Mesendoderm (in vitro differentiated cells): ENCODE data around the gene USP17L25.
"Not testable (repeated sequence)": the region's sequence is repeated elsewhere in the genome, so short reads cannot be mapped to it uniquely, and the experiment has no call there.

Source experiments
- DNase-seq: peaks from one replicate; pipeline ENCODE4 v3.0.0; 2013
- H2AK5ac ChIP-seq: 2 replicates; pipeline ENCODE4 v1.6.1; 2013; ENCODE audit warnings: low read length, inconsistent platforms
- H2BK120ac ChIP-seq: 2 replicates; pipeline ENCODE4 v1.6.1; 2013; ENCODE audit warnings: low read depth, mild to moderate bottlenecking, low read length, moderate library complexity, mixed read lengths
- H2BK15ac ChIP-seq: replicated peaks from 2 replicates; pipeline ENCODE4 v1.6.1; 2013; ENCODE audit warnings: low read depth, mild to moderate bottlenecking, moderate library complexity
- H2BK5ac ChIP-seq: 2 replicates; pipeline ENCODE4 v1.6.1; 2013; ENCODE audit warnings: low read length, inconsistent platforms
- H3K18ac ChIP-seq: 2 replicates; pipeline ENCODE4 v1.6.1; 2013; ENCODE audit warnings: mild to moderate bottlenecking, low read length, mixed read lengths
- H3K23ac ChIP-seq: one replicate; pipeline ENCODE4 v1.6.1; 2013; ENCODE audit warnings: low read length
- H3K27ac ChIP-seq: 2 replicates; pipeline ENCODE4 v1.5.1; 2013; ENCODE audit warnings: low read depth, mild to moderate bottlenecking, inconsistent platforms, low read length, moderate library complexity
- H3K27me3 ChIP-seq: 2 replicates; pipeline ENCODE4 v1.6.1; 2013; ENCODE audit warnings: low read length, control low read depth, mild to moderate bottlenecking, inconsistent platforms; ENCODE audit not compliant: insufficient read depth, poor library complexity
- H3K36me3 ChIP-seq: 2 replicates; pipeline ENCODE4 v1.6.1; 2013; ENCODE audit warnings: low read length, inconsistent platforms; ENCODE audit not compliant: control insufficient read depth, insufficient read depth
- H3K4ac ChIP-seq: one replicate; pipeline ENCODE4 v1.6.1; 2013; ENCODE audit warnings: low read depth, mild to moderate bottlenecking, low read length, moderate library complexity
- H3K4me1 ChIP-seq: 2 replicates; pipeline ENCODE4 v1.6.1; 2013; ENCODE audit warnings: low read depth, low read length, inconsistent platforms; ENCODE audit not compliant: control insufficient read depth
- H3K4me2 ChIP-seq: 2 replicates; pipeline ENCODE4 v1.6.1; 2013; ENCODE audit warnings: low read length
- H3K4me3 ChIP-seq: 2 replicates; pipeline ENCODE4 v1.5.1; 2013; ENCODE audit warnings: mild to moderate bottlenecking, low read length
- H3K56ac ChIP-seq: one replicate; pipeline ENCODE4 v1.6.1; 2013; ENCODE audit warnings: low read length
- H3K79me1 ChIP-seq: 2 replicates; pipeline ENCODE4 v1.6.1; 2013; ENCODE audit warnings: low read length, inconsistent platforms
- H3K79me2 ChIP-seq: 2 replicates; pipeline ENCODE4 v1.6.1; 2013; ENCODE audit warnings: mild to moderate bottlenecking, low read length; ENCODE audit not compliant: control insufficient read depth, insufficient read depth
- H3K9ac ChIP-seq: 2 replicates; pipeline ENCODE4 v1.6.1; 2013; ENCODE audit warnings: low read length, inconsistent platforms
- H4K5ac ChIP-seq: one replicate; pipeline ENCODE4 v1.6.1; 2013; ENCODE audit warnings: low read length
- H4K8ac ChIP-seq: one replicate; pipeline ENCODE4 v1.6.1; 2013; ENCODE audit warnings: low read depth, mild to moderate bottlenecking, control low read depth, low read length, moderate library complexity
- WGBS: extraction: QIAGEN DNeasy Blood & Tissue Kit; methylation state at CpG from one replicate; pipeline ENCODE4 v1.1.7; 2013; ENCODE audit warnings: low lambda C conversion rate, missing lambda C conversion rate; ENCODE audit not compliant: insufficient coverage; ENCODE audit errors: extremely low coverage; 5-methylcytosine and 5-hydroxymethylcytosine counted together

USP17L25 gene

GRCh38 chr4:9348593-9348992, 18.9 kb downstream of the USP17L25 start, which contains the start of gene USP17L28:
Gene USP17L28 (plus strand): TSS chr4:9348893. CDS start chr4:9348893, 0 bp downstream.
- not testable (repeated sequence) for H3K79me2 ChIP-seq, H2BK120ac ChIP-seq, H3K23ac ChIP-seq, H3K4me2 ChIP-seq, H3K27me3 ChIP-seq, H3K9ac ChIP-seq, H2BK5ac ChIP-seq, H3K56ac ChIP-seq, H3K36me3 ChIP-seq, H2BK15ac ChIP-seq, H4K5ac ChIP-seq, H3K27ac ChIP-seq, H3K79me1 ChIP-seq, H3K4me1 ChIP-seq, H2AK5ac ChIP-seq, H4K8ac ChIP-seq, H3K4me3 ChIP-seq, H3K18ac ChIP-seq, H3K4ac ChIP-seq, DNase-seq
- WGBS: no CpG with 5 or more reads among the region's 15 CpGs

GRCh38 chr4:9350866-9351265, 21.2 kb downstream of the USP17L25 start:
- not testable (repeated sequence) for H3K27ac ChIP-seq, H3K36me3 ChIP-seq, H3K4me3 ChIP-seq, H2BK15ac ChIP-seq, H4K8ac ChIP-seq, H3K4me1 ChIP-seq, DNase-seq, H2AK5ac ChIP-seq, H3K23ac ChIP-seq, H3K79me1 ChIP-seq, H3K79me2 ChIP-seq, H3K9ac ChIP-seq, H2BK5ac ChIP-seq, H4K5ac ChIP-seq, H3K27me3 ChIP-seq, H3K56ac ChIP-seq, H3K4me2 ChIP-seq, H2BK120ac ChIP-seq, H3K18ac ChIP-seq, H3K4ac ChIP-seq
- WGBS: no CpG with 5 or more reads among the region's 18 CpGs

GRCh38 chr4:9353338-9353737, 23.6 kb downstream of the USP17L25 start, which contains the start of gene USP17L29:
Gene USP17L29 (plus strand): TSS chr4:9353638. CDS start chr4:9353638, 0 bp downstream.
- not testable (repeated sequence) for H3K4me3 ChIP-seq, H3K4ac ChIP-seq, DNase-seq, H4K8ac ChIP-seq, H3K79me2 ChIP-seq, H3K27me3 ChIP-seq, H2AK5ac ChIP-seq, H2BK5ac ChIP-seq, H3K18ac ChIP-seq, H3K4me2 ChIP-seq, H3K56ac ChIP-seq, H3K27ac ChIP-seq, H2BK120ac ChIP-seq, H4K5ac ChIP-seq, H3K79me1 ChIP-seq, H3K9ac ChIP-seq, H2BK15ac ChIP-seq, H3K36me3 ChIP-seq, H3K23ac ChIP-seq, H3K4me1 ChIP-seq
- no CpG with 5 or more reads among the region's 15 CpGs for WGBS

- not testable (repeated sequence) for H2BK5ac ChIP-seq, DNase-seq, H3K4me3 ChIP-seq, H3K4me1 ChIP-seq, H3K79me2 ChIP-seq, H3K4me2 ChIP-seq, H2BK120ac ChIP-seq, H3K23ac ChIP-seq, H3K27me3 ChIP-seq, H3K4ac ChIP-seq, H4K5ac ChIP-seq, H3K79me1 ChIP-seq, H4K8ac ChIP-seq, H3K18ac ChIP-seq, H3K27ac ChIP-seq, H2AK5ac ChIP-seq, H3K9ac ChIP-seq, H3K56ac ChIP-seq, H2BK15ac ChIP-seq, H3K36me3 ChIP-seq
- no CpG with 5 or more reads among the region's 15 CpGs for WGBS
These were observed 33.1 kb downstream of the USP17L25 start, which contains the start of gene USP17L30 for GRCh38 chr4:9362829-9363228. Gene USP17L30 (plus strand): TSS chr4:9363129. CDS start chr4:9363129, 0 bp downstream.

- H4K5ac ChIP-seq, H3K23ac ChIP-seq, H3K4me2 ChIP-seq, DNase-seq, H3K56ac ChIP-seq, H3K79me2 ChIP-seq, H3K36me3 ChIP-seq, H4K8ac ChIP-seq, H3K4me3 ChIP-seq, H2BK15ac ChIP-seq, H3K9ac ChIP-seq, H3K4me1 ChIP-seq, H2AK5ac ChIP-seq, H3K27ac ChIP-seq, H3K18ac ChIP-seq, H3K27me3 ChIP-seq, H3K79me1 ChIP-seq, H2BK120ac ChIP-seq, H2BK5ac ChIP-seq, H3K4ac ChIP-seq: not testable (repeated sequence)
- no CpG with 5 or more reads among the region's 1 CpG for WGBS
These were observed 50.2 kb downstream of the USP17L25 start for GRCh38 chr4:9379881-9380280.
